ENCODE data around the gene NDUFC2.
"Not testable (repeated sequence)": the region's sequence is repeated elsewhere in the genome, so short reads cannot be mapped to it uniquely, and the experiment has no call there.

NDUFC2 gene

DNA sequence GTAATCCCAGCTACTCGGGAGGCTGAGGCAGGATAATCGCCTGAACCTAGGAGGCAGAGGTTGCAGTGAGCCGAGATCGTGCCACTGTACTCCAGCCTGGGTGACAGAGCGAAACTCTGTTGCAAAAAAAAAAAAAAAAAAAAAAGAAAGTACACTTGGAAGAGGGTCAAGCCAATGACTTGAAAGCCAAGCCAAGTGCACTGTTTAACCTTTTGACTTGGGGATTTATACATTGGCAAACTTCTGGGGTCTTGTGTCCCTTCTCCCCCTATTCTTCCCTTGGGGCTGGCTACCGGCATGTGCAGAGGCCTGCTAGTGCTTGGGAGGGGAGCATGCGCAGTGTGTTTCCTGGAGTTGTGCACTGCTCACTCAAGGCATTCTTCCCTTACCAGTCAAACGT is 30.3 kb downstream of the NDUFC2 start:
- no peak for DNase-seq

- DNase-seq = peak in 1 of 2 experiments; percentile 5
Measured at GRCh38 chr11:78048561-78048960, 31.1 kb downstream of the NDUFC2 start.

- DNase-seq = no peak
Measured at GRCh38 chr11:78046486-78046854, 33.2 kb downstream of the NDUFC2 start.

DNA sequence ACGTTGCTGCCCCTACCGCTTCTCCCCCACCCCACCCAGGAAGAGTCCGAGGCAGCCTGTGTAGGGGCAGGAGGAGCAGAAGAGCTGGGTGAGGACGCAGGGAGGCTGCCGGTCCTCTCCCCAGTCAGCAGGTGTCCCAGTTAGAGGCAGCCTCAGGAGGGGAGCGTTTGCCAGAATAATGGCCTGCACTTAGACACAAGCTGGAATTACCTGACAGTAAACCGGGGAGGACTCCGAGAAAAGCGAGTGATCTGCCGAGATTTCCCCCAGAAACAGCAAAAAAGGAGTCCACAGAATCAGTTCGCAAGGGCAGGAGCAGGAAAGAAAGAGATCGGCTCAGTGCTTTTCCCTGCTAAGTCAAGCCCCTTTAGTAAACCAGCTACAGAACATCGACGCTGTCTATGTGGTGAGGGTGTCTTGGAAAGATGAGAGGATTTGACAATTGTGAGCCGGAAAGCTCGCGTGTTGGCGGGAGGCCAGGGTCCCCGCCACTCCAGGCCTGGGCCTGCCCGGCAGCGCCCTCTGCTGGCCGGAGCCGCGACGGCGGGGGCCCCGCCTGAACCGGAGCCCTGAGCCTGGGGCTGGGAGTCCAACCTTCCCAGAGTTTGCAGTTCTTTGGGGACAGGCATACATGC is 33.7 kb downstream of the NDUFC2 start:
- peak; percentile 21 to 53 for DNase-seq

GRCh38 chr11:78044706-78045105 is 35.0 kb downstream of the NDUFC2 start:
- no peak for DNase-seq

DNA sequence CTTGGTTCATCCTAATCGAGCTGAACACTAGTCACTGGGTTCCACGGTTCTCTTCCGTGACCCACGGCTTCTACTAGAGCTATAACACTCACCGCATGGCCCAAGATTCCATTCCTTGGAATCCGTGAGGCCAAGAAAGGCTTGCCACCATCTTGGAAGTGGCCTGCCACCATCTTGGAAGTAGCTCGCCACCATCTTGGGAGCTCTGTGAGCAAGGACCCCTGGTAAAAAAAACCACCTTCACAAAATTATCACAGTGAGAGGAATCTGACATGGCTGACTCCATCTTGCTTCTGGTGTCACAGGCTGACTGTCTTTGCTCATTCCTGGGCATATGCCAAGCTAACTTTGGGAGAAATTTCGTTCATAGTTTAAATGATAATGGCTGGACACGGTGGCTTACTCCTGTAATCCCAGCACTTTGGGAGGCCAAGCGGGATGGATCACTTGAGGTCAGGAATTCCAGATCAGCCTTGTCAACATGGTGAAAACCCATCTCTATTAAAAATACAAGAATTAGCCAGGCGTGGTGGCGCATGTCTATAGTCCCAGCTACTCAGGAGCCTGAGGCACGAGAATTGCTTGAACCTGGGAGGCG is 37.7 kb downstream of the NDUFC2 start:
- DNase-seq = no peak

DNA sequence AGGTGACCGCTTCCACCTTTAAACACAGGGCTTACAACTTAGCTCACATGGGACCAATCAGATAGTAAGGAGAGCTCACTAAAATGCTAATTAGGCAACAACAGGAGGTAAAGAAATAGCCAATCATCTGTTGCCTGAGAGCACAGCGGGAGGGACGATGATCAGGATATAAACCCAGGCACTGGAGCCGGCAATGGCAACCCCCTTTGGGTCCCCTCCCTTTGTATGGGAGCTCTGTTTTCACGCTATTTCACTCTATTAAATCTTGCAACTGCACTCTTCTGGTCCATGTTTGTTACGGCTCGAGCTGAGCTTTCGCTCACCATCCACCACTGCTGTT is 38.3 kb downstream of the NDUFC2 start:
- not testable (repeated sequence) for DNase-seq

GRCh38 chr11:78040691-78041379 is 38.8 kb downstream of the NDUFC2 start:
- no peak for DNase-seq

GRCh38 chr11:78039919-78040671 is 39.6 kb downstream of the NDUFC2 start:
- DNase-seq = peak; percentile 57 to 61

DNA sequence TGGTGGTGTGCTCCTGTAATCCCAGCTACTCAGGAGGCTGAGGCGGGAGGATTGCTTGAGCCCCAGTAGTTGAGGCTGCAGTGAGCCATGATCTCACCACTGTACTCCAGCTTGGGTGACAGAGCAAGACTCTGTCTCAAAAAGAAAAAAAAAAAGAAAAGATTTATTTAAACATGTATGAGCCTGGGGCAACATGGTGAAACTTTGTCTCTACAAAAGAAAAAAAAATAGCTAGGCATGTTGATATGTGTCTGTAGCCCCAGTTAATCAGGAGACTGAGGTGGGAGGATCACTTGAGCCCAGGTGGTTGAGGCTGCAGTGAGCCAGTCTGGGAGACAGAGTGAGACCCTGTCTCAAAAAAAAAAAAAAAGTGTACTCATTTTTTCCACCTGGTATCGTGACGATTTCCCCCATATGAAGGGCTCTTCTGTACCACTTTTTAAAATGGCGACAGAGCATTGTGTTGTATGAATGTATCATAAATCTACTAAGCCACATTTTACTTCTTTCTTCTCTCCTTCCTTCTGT is 40.2 kb downstream of the NDUFC2 start:
- no peak for DNase-seq

DNA sequence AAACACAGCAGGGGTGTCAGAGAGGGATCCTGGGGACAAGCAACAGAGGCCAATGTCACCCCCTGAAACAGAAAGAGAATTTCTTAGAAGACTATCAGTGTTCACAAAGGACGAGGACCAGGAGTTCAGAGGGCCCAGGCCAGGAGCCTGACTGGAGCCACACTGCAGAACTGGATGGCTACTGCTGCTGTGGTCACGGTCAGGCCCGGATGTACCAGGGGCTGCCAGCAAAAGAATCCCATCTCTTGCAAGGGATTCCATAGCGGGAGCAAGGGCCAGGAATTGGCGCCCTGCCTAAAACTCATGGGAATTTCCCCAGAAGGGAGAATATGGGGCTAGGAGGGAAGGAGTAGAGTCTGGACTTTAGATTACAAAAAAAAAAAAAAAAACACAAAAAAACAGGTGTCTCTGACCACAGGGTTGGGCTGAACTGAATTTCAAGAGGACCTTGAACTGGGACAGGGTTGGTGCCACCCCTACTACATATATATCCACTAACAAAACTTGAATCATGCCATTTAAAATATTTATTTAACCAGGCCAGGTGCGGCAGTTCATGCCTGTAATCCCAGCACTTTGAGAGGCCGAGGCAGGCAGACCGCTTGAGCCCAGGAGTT is 40.9 kb downstream of the NDUFC2 start:
- no peak for DNase-seq

DNA sequence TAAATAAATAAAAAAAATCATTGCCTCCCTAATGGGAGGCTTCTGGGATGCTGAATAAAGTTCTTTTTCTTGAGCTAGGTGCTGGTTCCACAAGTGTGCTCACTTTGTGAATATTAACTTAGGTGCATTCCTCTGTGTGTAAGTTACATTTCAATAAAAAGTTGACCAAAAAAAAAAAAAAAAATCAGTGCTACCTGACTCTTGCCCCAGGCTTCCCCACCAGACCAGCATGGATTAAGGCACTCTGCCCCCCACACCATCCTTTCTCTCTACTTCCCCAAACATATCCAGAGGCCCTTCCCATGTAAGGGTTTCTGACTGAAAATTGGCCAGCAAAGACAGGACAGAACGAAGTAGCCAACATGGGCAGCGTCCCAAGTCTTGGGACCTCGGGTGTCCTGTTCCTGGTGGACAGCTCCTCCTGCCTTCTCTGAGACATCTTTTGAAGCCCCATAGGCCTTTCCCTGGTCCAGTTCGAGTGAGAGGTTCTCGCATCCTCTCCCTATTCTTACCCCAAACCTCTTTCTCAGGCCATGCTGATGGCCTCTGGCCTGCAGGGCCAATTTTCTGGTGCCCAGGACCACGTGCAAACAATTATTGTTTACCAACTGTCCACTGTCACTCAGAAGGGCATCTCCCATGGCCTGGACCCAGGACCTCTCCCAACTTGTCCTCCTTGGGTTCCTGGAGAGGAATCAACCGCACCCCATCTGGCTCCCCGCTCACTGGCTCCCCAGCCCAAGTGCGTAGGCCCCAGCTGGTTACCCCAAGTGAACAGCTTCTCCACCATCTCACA is 41.6 kb downstream of the NDUFC2 start:
- DNase-seq = no peak

GRCh38 chr11:78037056-78037455 is 42.6 kb downstream of the NDUFC2 start:
- DNase-seq = no peak

- no peak for DNase-seq
Measured at GRCh38 chr11:78036313-78036712, 43.3 kb downstream of the NDUFC2 start.

DNA sequence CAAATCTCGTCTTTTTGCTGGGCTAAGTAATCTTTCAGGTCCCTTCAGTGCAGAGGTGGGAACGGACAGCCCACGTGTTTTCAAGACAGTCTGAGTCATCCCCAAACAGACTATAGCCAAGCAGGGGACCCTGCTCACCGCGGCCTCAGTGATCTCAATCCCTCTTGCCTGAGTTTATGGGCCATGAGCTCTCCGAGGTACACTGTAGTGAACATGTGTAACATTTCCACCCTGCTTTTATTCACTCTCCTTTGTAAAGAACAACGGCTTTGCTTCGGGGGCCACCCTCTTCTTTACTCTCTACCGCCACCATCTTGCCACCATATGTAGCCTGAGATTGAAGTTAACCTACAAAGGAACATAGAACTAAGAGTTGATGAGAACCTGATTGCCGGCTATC is 45.0 kb downstream of the NDUFC2 start:
- no peak for DNase-seq

- no peak for DNase-seq
Measured at GRCh38 chr11:78033040-78033439, 46.6 kb downstream of the NDUFC2 start.

- no peak for DNase-seq
Measured at GRCh38 chr11:78032090-78032489, 47.6 kb downstream of the NDUFC2 start.

DNA sequence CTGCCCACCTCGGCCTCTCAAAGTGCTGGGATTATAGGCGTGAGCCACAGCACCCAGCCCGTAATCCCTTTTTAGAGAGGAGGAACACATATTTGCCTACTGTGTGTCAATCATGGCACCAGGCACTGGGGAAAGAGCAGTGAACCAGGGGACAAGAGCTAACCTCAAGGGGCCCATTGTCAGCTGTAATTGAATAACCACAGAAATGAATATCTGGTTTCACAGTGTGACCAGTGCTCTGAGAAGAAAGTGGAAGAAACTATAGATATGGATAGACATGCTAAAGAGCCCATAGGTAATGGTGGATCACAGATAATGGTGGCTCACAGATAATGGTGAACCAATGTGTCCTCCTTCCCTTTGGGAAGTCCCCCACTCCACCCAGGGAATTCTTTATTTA is 48.0 kb downstream of the NDUFC2 start:
- DNase-seq = no peak

DNA sequence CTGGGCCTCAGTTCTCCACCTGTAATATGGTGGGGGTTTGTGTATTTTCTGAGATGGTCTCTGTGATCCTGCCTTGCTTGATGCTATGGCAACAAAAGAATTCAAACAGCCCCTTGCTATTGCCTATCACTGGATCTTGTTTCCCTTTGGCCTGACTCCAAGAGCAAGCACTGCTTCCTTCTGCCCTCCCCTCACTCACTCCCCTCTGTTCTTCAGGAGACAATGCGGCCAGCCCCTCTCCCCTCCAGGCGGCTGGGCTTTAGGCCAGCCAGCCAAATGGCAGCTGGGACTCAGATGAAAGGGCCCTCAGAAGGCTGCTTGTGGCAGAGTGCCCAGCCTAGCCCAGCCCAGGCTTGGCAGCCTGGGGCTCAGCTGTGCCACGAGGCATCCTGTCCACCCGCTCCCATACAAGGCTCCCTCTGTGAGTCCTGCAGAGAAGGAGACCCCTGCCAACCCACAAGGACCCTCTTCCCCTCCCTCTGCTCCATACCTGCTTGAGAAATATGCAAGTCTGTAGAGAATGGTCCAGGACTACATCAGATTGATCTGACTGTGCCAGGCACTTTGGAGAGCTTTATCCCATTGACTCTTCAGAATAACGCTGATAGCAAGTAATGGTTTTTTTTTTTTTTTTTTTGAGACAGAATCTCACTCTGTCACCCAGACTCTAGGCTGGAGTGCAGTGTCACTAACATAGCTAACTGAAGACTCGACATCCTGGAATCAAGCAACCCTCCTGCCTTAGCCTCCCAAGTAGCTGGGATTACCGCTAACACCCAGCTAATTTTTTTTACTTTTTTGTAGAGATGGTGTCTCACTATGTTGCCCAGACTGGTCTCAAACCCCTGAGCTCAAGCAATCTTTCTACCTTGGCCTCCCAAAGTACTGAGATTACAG is 49.0 kb downstream of the NDUFC2 start:
- DNase-seq = peak; percentile 7 to 30

GRCh38 chr11:78028423-78028822 is 51.2 kb downstream of the NDUFC2 start:
- not testable (repeated sequence) for DNase-seq

DNA sequence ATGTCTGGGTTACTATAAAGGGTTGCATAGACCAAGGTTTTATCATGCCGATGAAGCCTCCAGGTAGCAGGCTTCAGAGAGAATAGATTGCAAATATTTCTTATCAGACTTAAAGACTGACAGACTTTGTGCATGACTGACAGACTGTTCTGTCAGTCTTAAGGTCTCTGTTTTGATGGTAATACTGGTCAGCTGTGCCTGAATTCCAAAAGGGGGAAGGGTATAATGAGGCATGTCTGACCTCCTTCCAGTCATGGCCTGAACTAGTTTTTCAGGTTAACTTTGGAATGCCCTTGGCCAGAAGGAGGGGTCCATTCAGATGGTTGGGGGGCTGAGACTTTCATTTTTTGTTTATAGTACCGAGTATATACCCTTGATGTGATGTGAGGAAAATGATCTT is 51.9 kb downstream of the NDUFC2 start:
- DNase-seq = no peak

All from Kasumi-1 (cell line).